HEK293T (cell line): Measurements from ENCODE around the gene KRTAP5-1.

Source experiments
- CTCF ChIA-PET: fragments of 350-600 bp; formaldehyde crosslinking; extraction: SDS; loops from one replicate; lab custom pipeline; 2021; ENCODE audit warnings: antibody characterized with exemption, inconsistent platforms; lab: Yijun Ruan, JAX
- POLR2A ChIA-PET: fragments of 350-600 bp; formaldehyde crosslinking; extraction: SDS; loops from one replicate; lab custom pipeline; 2020; ENCODE audit warnings: antibody characterized with exemption, inconsistent platforms; lab: Yijun Ruan, JAX
- DNase-seq: peaks from one replicate; pipeline ENCODE4 v3.0.0; 2012; ENCODE audit warnings: mixed read lengths; ENCODE audit errors: extremely low spot score
- ARNT ChIP-seq: fragments of 450-650 bp; IDR thresholded peaks from 2 replicates; pipeline ENCODE4 v1.6.1; 2017; ENCODE audit warnings: mild to moderate bottlenecking
- BHLHE40 ChIP-seq: fragments of 450-650 bp; IDR thresholded peaks from 2 replicates; pipeline ENCODE4 v1.6.1; 2016; ENCODE audit warnings: mild to moderate bottlenecking, moderate library complexity, borderline replicate concordance
- CTBP1 ChIP-seq: fragments of 450-650 bp; IDR thresholded peaks from 2 replicates; pipeline ENCODE4 v1.6.1; 2016; ENCODE audit warnings: borderline replicate concordance
- ELF4 ChIP-seq: fragments of 450-650 bp; IDR thresholded peaks from 2 replicates; pipeline ENCODE4 v1.6.1; 2017; ENCODE audit warnings: antibody characterized with exemption
- FOXA1 ChIP-seq: fragments of 450-650 bp; IDR thresholded peaks from 2 replicates; pipeline ENCODE4 v1.6.1; 2016; ENCODE audit warnings: mild to moderate bottlenecking
- FOXK2 ChIP-seq: fragments of 450-650 bp; IDR thresholded peaks from 2 replicates; pipeline ENCODE4 v1.6.1; 2016; ENCODE audit warnings: mild to moderate bottlenecking
- FOXM1 ChIP-seq: fragments of 450-650 bp; IDR thresholded peaks from 2 replicates; pipeline ENCODE4 v1.6.1; 2017; ENCODE audit warnings: mild to moderate bottlenecking, borderline replicate concordance
- HDGF ChIP-seq: fragments of 450-650 bp; IDR thresholded peaks from 2 replicates; pipeline ENCODE4 v1.6.1; 2017; ENCODE audit warnings: antibody characterized with exemption, borderline replicate concordance
- L3MBTL2 ChIP-seq: fragments of 450-650 bp; conservative IDR thresholded peaks from 2 replicates; pipeline ENCODE4 v1.6.1; 2016; ENCODE audit warnings: mild to moderate bottlenecking
- LEF1 ChIP-seq: fragments of 450-650 bp; IDR thresholded peaks from 2 replicates; pipeline ENCODE4 v1.6.1; 2017; ENCODE audit warnings: mild to moderate bottlenecking, borderline replicate concordance
- NFRKB ChIP-seq: fragments of 450-650 bp; IDR thresholded peaks from 2 replicates; pipeline ENCODE4 v1.6.1; 2016; ENCODE audit warnings: mild to moderate bottlenecking, moderate library complexity
- PKNOX1 ChIP-seq: fragments of 450-650 bp; IDR thresholded peaks from 2 replicates; pipeline ENCODE4 v1.6.1; 2016
- SP1 ChIP-seq: fragments of 450-650 bp; IDR thresholded peaks from 2 replicates; pipeline ENCODE4 v1.6.1; 2017
- SUZ12 ChIP-seq: fragments of 450-650 bp; IDR thresholded peaks from 2 replicates; pipeline ENCODE4 v1.6.1; 2016; ENCODE audit warnings: mild to moderate bottlenecking
- TARDBP ChIP-seq: fragments of 450-650 bp; IDR thresholded peaks from 2 replicates; pipeline ENCODE4 v1.6.1; 2016
- ZNF384 ChIP-seq: fragments of 450-650 bp; IDR thresholded peaks from 2 replicates; pipeline ENCODE4 v1.6.1; 2016

KRTAP5-1 gene

DNA sequence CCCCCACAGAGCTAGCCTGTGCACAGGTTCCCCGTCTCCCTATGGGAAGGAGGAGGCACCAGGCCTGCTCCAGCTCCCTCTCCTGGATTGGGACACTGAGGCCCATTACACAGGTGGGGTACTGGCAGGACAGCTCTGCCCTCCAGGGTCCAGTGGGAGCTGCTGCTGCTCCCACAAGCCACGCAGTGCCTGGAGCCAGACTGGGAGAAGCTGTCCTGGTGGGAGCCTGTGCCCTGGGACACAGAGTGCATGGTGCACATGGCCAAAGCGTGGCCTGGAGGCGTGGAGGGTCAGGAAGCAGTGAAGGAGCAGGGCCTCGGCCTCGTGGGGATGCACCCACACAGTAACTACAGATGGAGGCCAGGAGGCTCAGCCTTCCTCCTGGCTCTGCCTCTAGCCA, 40.5 kb downstream of the KRTAP5-1 start:
- TF ChIP-seq LEF1 (no peak), SUZ12 (no peak), PKNOX1 (no peak), BHLHE40 (no peak), HDGF (no peak), CTBP1 (no peak), TARDBP (no peak), NFRKB (no peak), FOXM1 (no peak), FOXA1 (no peak), L3MBTL2 (no peak), FOXK2 (no peak), ZNF384 (no peak), SP1 (no peak), ARNT (no peak), ELF4 (no peak)
- ChIA-PET POLR2A (no interaction called here), CTCF (no interaction called here)
- DNase-seq, result no peak

DNA sequence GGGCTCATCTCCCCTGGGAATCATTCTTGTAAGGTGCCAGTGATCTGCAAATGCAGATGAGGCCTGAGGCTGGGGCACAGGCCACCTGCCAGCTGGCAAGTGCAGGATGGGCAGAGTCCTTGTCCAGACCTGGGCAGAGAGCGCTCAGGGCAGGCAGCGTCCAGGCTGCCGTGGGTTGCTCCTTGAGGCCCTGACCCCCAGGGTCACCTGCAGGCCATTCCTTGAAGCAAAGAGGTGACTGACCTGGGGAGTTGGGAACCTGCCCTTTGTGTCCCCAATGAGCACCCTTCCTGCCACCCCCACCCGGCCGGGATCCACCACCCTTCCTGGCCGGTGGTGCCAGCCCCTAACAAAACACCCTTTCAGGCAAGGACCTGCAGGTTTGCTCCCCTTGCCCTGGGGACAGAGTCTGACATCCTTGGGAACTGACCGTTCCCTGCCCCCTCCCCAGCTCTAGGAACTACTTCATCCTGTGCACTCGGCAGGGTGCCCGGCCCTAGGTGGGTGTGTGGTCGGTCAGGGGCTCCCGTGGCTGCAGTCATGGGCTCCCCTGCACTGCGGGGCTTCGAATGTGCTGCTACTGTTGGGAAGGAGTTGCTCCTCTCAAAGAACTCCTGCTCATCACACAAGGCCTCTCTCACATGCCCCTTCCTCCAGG, 41.3 kb downstream of the KRTAP5-1 start:
- TF ChIP-seq L3MBTL2, result no peak
- no peak for TF ChIP-seq CTBP1
- TF ChIP-seq PKNOX1, result no peak
- no peak for TF ChIP-seq HDGF
- no peak for TF ChIP-seq ELF4
- TF ChIP-seq TARDBP, result no peak
- no peak for TF ChIP-seq FOXM1
- no peak for TF ChIP-seq LEF1
- TF ChIP-seq FOXK2, result no peak
- TF ChIP-seq ARNT, result no peak
- no peak for TF ChIP-seq FOXA1
- no peak for TF ChIP-seq BHLHE40
- no peak for TF ChIP-seq SUZ12
- TF ChIP-seq NFRKB, result no peak
- no peak for TF ChIP-seq ZNF384
- TF ChIP-seq SP1, result no peak
- ChIA-PET POLR2A (no interaction called here), CTCF (no interaction called here)
- DNase-seq, result no peak

DNA sequence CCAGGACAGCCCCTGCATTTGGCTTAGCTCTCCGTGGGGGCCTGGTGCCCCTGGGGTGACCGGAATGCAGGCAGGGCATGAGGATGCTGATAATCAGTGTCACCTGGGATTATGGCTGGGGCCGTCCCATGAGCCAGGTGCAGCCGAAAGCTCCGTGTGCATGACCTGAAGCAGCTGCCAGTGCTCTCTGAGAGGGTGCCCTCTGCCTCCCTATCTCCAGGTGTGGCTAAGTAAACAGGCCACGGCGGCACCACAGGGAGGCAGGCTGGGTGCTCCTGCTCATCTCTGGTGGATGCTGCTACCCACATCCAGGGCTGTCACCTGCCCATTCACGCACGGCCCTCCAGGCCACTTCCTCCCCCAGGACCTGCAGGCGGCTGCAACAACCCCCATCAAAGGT, 42.8 kb downstream of the KRTAP5-1 start:
- POLR2A ChIA-PET, result interaction anchor here (1.9 kb wide), 1 partner anchor 32 kb away, joined by 6 read pairs; no protein-coding TSS in a partner anchor

GRCh38 chr11:1541474-1542204, 43.4 kb downstream of the KRTAP5-1 start:
- CTCF ChIA-PET, result no interaction called here
- POLR2A ChIA-PET, result interaction anchor here (1.9 kb wide), 1 partner anchor 32 kb away, joined by 6 read pairs; no protein-coding TSS in a partner anchor
- DNase-seq, result no peak
- TF ChIP-seq ELF4, result no peak
- no peak for TF ChIP-seq FOXK2
- TF ChIP-seq BHLHE40, result no peak
- no peak for TF ChIP-seq PKNOX1
- no peak for TF ChIP-seq SUZ12
- TF ChIP-seq SP1, result no peak
- TF ChIP-seq FOXA1, result no peak
- no peak for TF ChIP-seq ZNF384
- TF ChIP-seq TARDBP, result no peak
- no peak for TF ChIP-seq HDGF
- no peak for TF ChIP-seq CTBP1
- no peak for TF ChIP-seq FOXM1

More for the DNA sequence above, 42.8 kb downstream of the KRTAP5-1 start:
- TF ChIP-seq L3MBTL2 (no peak), BHLHE40 (no peak), SUZ12 (no peak), PKNOX1 (no peak), SP1 (no peak), LEF1 (no peak), NFRKB (no peak), FOXM1 (no peak), ARNT (no peak), TARDBP (no peak), FOXA1 (no peak), ZNF384 (no peak), HDGF (no peak), FOXK2 (no peak)
- DNase-seq, result no peak
- CTCF ChIA-PET, result no interaction called here

- DNase-seq, result no peak
- TF ChIP-seq L3MBTL2 (no peak), ARNT (no peak), FOXA1 (no peak), HDGF (no peak), FOXK2 (no peak), ZNF384 (no peak), SUZ12 (no peak), NFRKB (no peak), LEF1 (no peak), ELF4 (no peak), PKNOX1 (no peak)
- ChIA-PET POLR2A (no interaction called here), CTCF (no interaction called here)
Observed at GRCh38 chr11:1540074-1540473, 45.0 kb downstream of the KRTAP5-1 start.
